Stimulated activated CD8-positive, alpha-beta memory T cell treated with anti-CD3 and anti-CD28 coated beads, Interleukin-15, amount 100 ng/mL, for 4 hours (primary cell): ENCODE data around the gene MANF.

ENCODE experiments used
- DNase-seq, 2 donors: peaks; one replicate each; pipeline ENCODE4 v3.0.0-alpha.2; 2020; ENCODE audit warnings: low read depth in 2 of 2

The MANF gene

DNA sequence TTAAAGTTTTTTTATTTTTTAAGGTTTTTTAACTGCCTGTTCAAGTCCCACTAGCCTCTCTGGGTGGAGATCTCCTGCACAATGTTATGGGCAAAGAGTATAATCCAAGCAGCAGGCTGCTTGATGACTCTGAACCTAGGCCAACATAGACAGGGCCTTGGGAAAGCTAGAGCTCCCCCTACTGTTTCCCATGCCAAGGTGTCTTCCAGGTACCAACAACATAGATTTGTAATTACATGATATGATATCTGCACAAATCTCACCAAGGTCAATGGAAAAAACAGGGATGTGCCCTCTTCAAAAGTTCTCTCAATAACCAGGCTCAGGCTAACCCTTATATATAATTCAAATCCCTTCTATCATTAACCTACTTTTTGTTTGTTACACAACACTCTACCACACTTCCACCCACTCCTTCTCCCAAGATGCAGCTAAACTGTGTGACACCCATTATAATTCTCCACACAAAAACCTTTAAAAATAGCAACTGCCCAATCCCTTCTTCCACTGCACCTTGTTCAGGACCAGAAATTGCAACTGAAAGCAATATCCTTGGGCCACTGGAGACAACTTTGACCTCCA, 49.7 kb downstream of the MANF start:
- DNase-seq, result peak; percentile 1 to 14

DNA sequence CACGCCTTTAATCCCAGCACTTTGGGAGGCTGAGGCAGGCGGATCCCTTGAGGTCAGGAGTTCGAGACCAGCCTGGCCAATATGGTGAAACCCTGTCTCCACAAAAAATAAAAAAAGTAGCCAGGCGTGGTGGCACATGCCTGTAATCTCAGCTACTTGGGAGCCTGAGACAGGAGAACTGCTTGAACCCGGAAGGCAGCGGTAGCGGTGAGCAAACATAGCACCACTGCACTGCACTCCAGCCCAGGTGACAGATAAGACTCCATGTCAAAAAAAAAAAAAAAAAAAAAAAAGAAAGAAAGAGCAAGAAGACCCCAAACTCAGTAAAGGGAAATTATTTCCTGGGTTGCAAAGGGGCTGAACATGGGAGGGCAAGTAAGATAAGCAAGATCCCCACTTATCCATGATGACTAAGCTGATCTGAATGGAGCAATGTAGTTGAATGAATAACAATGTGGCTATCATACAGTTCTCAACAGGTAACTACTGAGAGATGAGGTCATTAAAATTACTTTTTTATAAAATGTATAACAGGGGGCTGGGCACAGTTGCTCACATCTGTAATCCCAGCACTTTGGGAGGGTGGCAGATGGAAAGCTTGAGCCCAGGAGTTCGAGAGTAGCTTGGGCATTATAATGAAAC, 52.0 kb downstream of the MANF start:
- no peak for DNase-seq
